HepG2 (cell line): Measurements from ENCODE around the gene ZNF511. TPM values are rescaled to one million over a fixed set of nuclear protein-coding genes. Genes with fewer than 3 reads are reported as not detected.

Experiments used
- ATRX ChIP-seq: sonication (generic); formaldehyde crosslinking; IDR thresholded peaks from 2 replicates; pipeline ENCODE4 v1.4.0; 2020; ENCODE audit warnings: missing genetic modification reagents, borderline replicate concordance
- CCDC6 ChIP-seq: sonication (generic); formaldehyde crosslinking; IDR thresholded peaks from 2 replicates; pipeline ENCODE4 v1.8.1; 2022; ENCODE audit warnings: mild to moderate bottlenecking, missing genetic modification reagents, moderate library complexity
- HMG20B ChIP-seq: conservative IDR thresholded peaks from 2 replicates; pipeline ENCODE4 v1.6.1; 2016; ENCODE audit warnings: missing genetic modification reagents, missing compliant biosample characterization
- MED1 ChIP-seq: sonication (generic); formaldehyde crosslinking; IDR thresholded peaks from 2 replicates; pipeline ENCODE4 v1.4.0; 2020; ENCODE audit warnings: missing genetic modification reagents
- NAIF1 ChIP-seq: sonication (generic); formaldehyde crosslinking; IDR thresholded peaks from 2 replicates; pipeline ENCODE4 v1.5.0; 2020; ENCODE audit warnings: mild to moderate bottlenecking, missing genetic modification reagents, borderline replicate concordance
- POLR2G ChIP-seq: fragments of 200-400 bp; formaldehyde crosslinking; IDR thresholded peaks from 2 replicates; pipeline ENCODE4 v1.6.1; 2018; ENCODE audit warnings: mild to moderate bottlenecking, low read depth, low read length, moderate library complexity
- RARG ChIP-seq: sonication (generic); formaldehyde crosslinking; IDR thresholded peaks from 2 replicates; pipeline ENCODE4 v1.4.0; 2020; ENCODE audit warnings: low read depth, mild to moderate bottlenecking, missing genetic modification reagents
- ZBTB7A ChIP-seq: sonication (generic); formaldehyde crosslinking; IDR thresholded peaks from 2 replicates; pipeline ENCODE4 v1.8.0; 2022; ENCODE audit warnings: mild to moderate bottlenecking, missing genetic modification reagents
- ZC3H13 ChIP-seq: sonication (generic); formaldehyde crosslinking; IDR thresholded peaks from 2 replicates; pipeline ENCODE4 v1.8.1; 2023; ENCODE audit warnings: mild to moderate bottlenecking, missing genetic modification reagents, moderate library complexity
- ZNF530 ChIP-seq: sonication (generic); formaldehyde crosslinking; IDR thresholded peaks from 2 replicates; pipeline ENCODE4 v1.5.0; 2020; ENCODE audit warnings: low read depth, mild to moderate bottlenecking, missing genetic modification reagents
- ZNF629 ChIP-seq: sonication (generic); formaldehyde crosslinking; conservative IDR thresholded peaks from 2 replicates; pipeline ENCODE4 v1.5.0; 2020; ENCODE audit warnings: missing genetic modification reagents
- ZNF761 ChIP-seq: sonication (generic); formaldehyde crosslinking; conservative IDR thresholded peaks from 2 replicates; pipeline ENCODE4 v1.4.0; 2020; ENCODE audit warnings: mild to moderate bottlenecking, missing genetic modification reagents
- ZNF781 ChIP-seq: sonication (generic); formaldehyde crosslinking; IDR thresholded peaks from 2 replicates; pipeline ENCODE4 v1.5.1; 2020; ENCODE audit warnings: borderline replicate concordance, mild to moderate bottlenecking, missing genetic modification reagents; ENCODE audit errors: not compliant biosample characterization
- ZSCAN22 ChIP-seq: sonication (generic); formaldehyde crosslinking; IDR thresholded peaks from 2 replicates; pipeline ENCODE4 v1.4.0; 2020; ENCODE audit warnings: mild to moderate bottlenecking, missing genetic modification reagents
- polyA plus RNA-seq, 8 experiments: library from polyadenylated mRNA; depleted of rRNA in 3 of 8; stranded (reverse) in 7 of 8; unstranded in 1 of 8; fragments of >200 nt; fragmentation: Illumina TruSeq in 4 of 8; extraction: Trizol in 4 of 8; gene quantifications; 2 replicates each; pipeline versions ENCODE4 v1.2.1 to v1.2.3, GENCODE V29; 2011 to 2016; ENCODE audit warnings: low read depth in 4 of 8, missing spikeins in 1 of 8, mixed read lengths in 1 of 8; ENCODE audit not compliant: insufficient read depth in 1 of 8
- total RNA-seq, 5 experiments: library from RNA; depleted of rRNA; stranded (reverse); fragments of >200 nt; fragmentation: Illumina TruSeq; extraction: Trizol; gene quantifications; 2 replicates each; pipeline ENCODE4 v1.2.3, GENCODE V29; 2016; ENCODE audit warnings: low read depth in 1 of 5
- TF ChIP-seq, protein P1 (sequence below): sonication (generic); formaldehyde crosslinking; IDR thresholded peaks from 2 replicates; pipeline ENCODE4 v1.8.1; 2023; ENCODE audit warnings: mild to moderate bottlenecking, missing genetic modification reagents
- TF ChIP-seq, protein P2 (sequence below): sonication (generic); formaldehyde crosslinking; IDR thresholded peaks from 2 replicates; pipeline ENCODE4 v1.9.0; 2021; ENCODE audit warnings: missing genetic modification reagents, mild to moderate bottlenecking, borderline replicate concordance
- TF ChIP-seq, protein P3 (sequence below), 2 experiments: sonication (generic) in 1 of 2; formaldehyde crosslinking in 1 of 2; IDR thresholded peaks; 2 replicates each; pipeline versions ENCODE4 v1.6.1 to v1.9.0; 2014 to 2022; ENCODE audit warnings: antibody characterized with exemption in 1 of 2, borderline replicate concordance in 1 of 2, inconsistent platforms in 1 of 2, low read depth in 1 of 2, missing genetic modification reagents in 1 of 2

ZNF511 gene
- total and polyA plus RNA-seq, 2 of the 13 experiments (the other 11 are each of a cell fraction or from before 2014, with no cell fraction given): 35.6 to 66.4 TPM

DNA sequence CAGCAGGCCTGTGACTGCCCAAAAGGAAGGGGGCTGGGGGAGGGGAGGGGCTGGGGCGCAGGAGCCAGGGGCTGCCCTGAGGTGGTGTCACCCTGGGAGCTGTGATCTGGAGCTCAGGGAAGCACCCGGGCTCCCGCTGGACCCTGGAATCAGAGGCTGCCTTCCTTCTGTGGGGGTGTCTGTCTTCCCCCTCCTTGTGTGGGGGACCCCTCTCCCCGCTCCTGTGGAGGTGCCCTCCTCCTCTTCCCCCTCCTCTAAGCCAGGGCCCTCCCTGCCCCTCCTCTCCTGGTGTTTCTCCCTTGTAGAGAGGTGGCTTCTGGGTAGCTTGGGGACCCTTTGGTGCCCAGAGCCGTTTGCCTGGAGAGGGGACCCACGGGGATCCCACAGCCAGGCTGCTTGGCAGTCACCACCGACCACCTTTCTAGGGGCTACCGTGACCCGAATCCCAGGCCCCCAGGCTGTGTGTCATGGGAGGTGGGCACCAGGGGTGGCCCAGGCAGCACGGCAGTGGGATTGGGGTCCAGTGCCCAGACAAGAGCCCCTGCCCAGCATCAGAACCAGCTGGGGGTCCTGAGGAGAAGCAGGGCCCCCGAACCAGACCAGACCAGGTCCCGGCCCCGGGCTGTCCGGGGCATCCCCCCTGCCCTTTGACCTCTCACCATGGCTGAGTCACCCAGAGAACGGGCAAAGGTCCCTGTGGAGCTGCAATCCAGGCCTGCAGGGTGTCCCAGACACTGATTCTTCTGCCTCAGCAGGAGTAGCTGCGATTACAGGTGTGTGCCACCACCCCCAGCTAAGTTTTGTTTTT, 39.2 kb downstream of the ZNF511 start (continued):
- peak; percentile 60; the same call in 1 of the 2 replicates for TF ChIP-seq POLR2G
- TF ChIP-seq NAIF1 (CRISPR knock-in tag): peak; percentile 32; the same call in 1 of the 2 replicates
- TF ChIP-seq ZNF629 (CRISPR knock-in tag): no peak
- TF ChIP-seq, protein P1, sequence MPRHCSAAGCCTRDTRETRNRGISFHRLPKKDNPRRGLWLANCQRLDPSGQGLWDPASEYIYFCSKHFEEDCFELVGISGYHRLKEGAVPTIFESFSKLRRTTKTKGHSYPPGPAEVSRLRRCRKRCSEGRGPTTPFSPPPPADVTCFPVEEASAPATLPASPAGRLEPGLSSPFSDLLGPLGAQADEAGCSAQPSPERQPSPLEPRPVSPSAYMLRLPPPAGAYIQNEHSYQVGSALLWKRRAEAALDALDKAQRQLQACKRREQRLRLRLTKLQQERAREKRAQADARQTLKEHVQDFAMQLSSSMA (CRISPR knock-in tag): no peak
- TF ChIP-seq ZNF530 (CRISPR knock-in tag): no peak
- no peak for TF ChIP-seq CCDC6 (CRISPR knock-in tag)
- TF ChIP-seq MED1 (CRISPR knock-in tag): peak; percentile 30; the same call in 1 of the 2 replicates
- 0 out of 2 replicates have a peak, but pooled peaks have one; percentile 77 for TF ChIP-seq ZNF761 (CRISPR knock-in tag)
- no peak for TF ChIP-seq RARG (CRISPR knock-in tag)
- no peak for TF ChIP-seq ZSCAN22 (CRISPR knock-in tag)
- no peak for TF ChIP-seq ZC3H13
- no peak for TF ChIP-seq ZNF781
- TF ChIP-seq, protein P2, sequence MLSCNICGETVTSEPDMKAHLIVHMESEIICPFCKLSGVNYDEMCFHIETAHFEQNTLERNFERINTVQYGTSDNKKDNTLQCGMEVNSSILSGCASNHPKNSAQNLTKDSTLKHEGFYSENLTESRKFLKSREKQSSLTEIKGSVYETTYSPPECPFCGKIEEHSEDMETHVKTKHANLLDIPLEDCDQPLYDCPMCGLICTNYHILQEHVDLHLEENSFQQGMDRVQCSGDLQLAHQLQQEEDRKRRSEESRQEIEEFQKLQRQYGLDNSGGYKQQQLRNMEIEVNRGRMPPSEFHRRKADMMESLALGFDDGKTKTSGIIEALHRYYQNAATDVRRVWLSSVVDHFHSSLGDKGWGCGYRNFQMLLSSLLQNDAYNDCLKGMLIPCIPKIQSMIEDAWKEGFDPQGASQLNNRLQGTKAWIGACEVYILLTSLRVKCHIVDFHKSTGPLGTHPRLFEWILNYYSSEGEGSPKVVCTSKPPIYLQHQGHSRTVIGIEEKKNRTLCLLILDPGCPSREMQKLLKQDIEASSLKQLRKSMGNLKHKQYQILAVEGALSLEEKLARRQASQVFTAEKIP (CRISPR knock-in tag): no peak
- TF ChIP-seq ZBTB7A (CRISPR knock-in tag): peak; percentile 89
- TF ChIP-seq, protein P3, sequence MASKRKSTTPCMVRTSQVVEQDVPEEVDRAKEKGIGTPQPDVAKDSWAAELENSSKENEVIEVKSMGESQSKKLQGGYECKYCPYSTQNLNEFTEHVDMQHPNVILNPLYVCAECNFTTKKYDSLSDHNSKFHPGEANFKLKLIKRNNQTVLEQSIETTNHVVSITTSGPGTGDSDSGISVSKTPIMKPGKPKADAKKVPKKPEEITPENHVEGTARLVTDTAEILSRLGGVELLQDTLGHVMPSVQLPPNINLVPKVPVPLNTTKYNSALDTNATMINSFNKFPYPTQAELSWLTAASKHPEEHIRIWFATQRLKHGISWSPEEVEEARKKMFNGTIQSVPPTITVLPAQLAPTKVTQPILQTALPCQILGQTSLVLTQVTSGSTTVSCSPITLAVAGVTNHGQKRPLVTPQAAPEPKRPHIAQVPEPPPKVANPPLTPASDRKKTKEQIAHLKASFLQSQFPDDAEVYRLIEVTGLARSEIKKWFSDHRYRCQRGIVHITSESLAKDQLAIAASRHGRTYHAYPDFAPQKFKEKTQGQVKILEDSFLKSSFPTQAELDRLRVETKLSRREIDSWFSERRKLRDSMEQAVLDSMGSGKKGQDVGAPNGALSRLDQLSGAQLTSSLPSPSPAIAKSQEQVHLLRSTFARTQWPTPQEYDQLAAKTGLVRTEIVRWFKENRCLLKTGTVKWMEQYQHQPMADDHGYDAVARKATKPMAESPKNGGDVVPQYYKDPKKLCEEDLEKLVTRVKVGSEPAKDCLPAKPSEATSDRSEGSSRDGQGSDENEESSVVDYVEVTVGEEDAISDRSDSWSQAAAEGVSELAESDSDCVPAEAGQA (IDR thresholded peaks at IDR 0.05; ENCODE audit: low read depth): no peak
- TF ChIP-seq, protein P3 (CRISPR knock-in tag; IDR thresholded peaks at IDR 0.05; ENCODE audit: borderline replicate concordance): no peak
- TF ChIP-seq ATRX: no peak
- TF ChIP-seq HMG20B (CRISPR knock-in tag): 0 out of 2 replicates have a peak, but pooled peaks have one; percentile 30
